Glutamatergic neuron (in vitro differentiated cells): ENCODE results near the gene HYAL1. TPM values are rescaled to one million over a fixed set of nuclear protein-coding genes. Genes with fewer than 3 reads are reported as not detected.
A peak's percentile ranks its signal among the peaks of the same experiment; 100 is the strongest.

Experiments
- DNase-seq: peaks from one replicate; pipeline ENCODE4 v3.0.0; 2022
- H3K27ac Mint-ChIP-seq: one replicate; pipeline ENCODE4 v1.8.0; 2020; ENCODE audit warnings: mild to moderate bottlenecking, mixed read lengths, inconsistent platforms; ENCODE audit not compliant: unreplicated experiment
- H3K27me3 Mint-ChIP-seq: one replicate; pipeline ENCODE4 v1.8.0; 2020; ENCODE audit warnings: mild to moderate bottlenecking, moderate library complexity, mixed read lengths, inconsistent platforms; ENCODE audit not compliant: unreplicated experiment
- H3K36me3 Mint-ChIP-seq: one replicate; pipeline ENCODE4 v1.8.0; 2020; ENCODE audit warnings: mild to moderate bottlenecking, mixed read lengths, inconsistent platforms; ENCODE audit not compliant: unreplicated experiment
- H3K4me1 Mint-ChIP-seq: one replicate; pipeline ENCODE4 v1.8.0; 2020; ENCODE audit warnings: mild to moderate bottlenecking, low read depth, mixed read lengths, inconsistent platforms; ENCODE audit not compliant: unreplicated experiment
- H3K4me3 Mint-ChIP-seq: one replicate; pipeline ENCODE4 v1.8.0; 2020; ENCODE audit warnings: mild to moderate bottlenecking, mixed read lengths, inconsistent platforms; ENCODE audit not compliant: unreplicated experiment
- H3K9me3 Mint-ChIP-seq: one replicate; pipeline ENCODE4 v1.8.0; 2020; ENCODE audit warnings: mild to moderate bottlenecking, moderate library complexity, mixed read lengths, inconsistent platforms; ENCODE audit not compliant: unreplicated experiment
- CTCF ChIP-seq: fragments of 200-600 bp; sonication (generic); IDR thresholded peaks from one replicate; pipeline ENCODE4 v1.5.0; 2021; ENCODE audit not compliant: partially characterized antibody, unreplicated experiment
- total RNA-seq: library from RNA; stranded (reverse); fragmentation: NEBNext Ultra II Directional; extraction: Animal tissue kit (Norgen Biotek cat#: 25700); gene quantifications from one replicate; pipeline ENCODE4 v1.2.1, GENCODE V29; 2021; ENCODE audit not compliant: unreplicated experiment

Gene HYAL1
- total RNA-seq, 1 donor from 2014 or later: 0.96 TPM

GRCh38 chr3:50330330-50330729 lies 27.0 kb upstream of the HYAL1 start:
- H3K9me3 Mint-ChIP-seq: peaks cover 3% of the 10 kb centered on the region
- no peak overlapping the region for H3K4me3 Mint-ChIP-seq
- peaks cover 10% of the 10 kb centered on the region for H3K4me1 Mint-ChIP-seq
- no peak for DNase-seq
- H3K36me3 Mint-ChIP-seq: no peaks in the 10 kb centered on the region
- no peaks in the 10 kb centered on the region for H3K27me3 Mint-ChIP-seq
- H3K27ac Mint-ChIP-seq: no peak overlapping the region
- TF ChIP-seq CTCF: no peak

GRCh38 chr3:50327943-50328691 lies 24.7 kb upstream of the HYAL1 start, which contains the start of gene TUSC2:
TUSC2 (minus strand) TSS chr3:50328223; CDS start chr3:50328099, 124 bp downstream.
- Mint-ChIP-seq H3K4me1 (peaks cover 6% of the 10 kb centered on the region), H3K27ac (peak within 1 kb of the TSS; percentile 82), H3K27me3 (peaks cover 1% of the 10 kb centered on the region), H3K9me3 (peaks cover 4% of the 10 kb centered on the region), H3K4me3 (peak within 1 kb of the TSS; percentile 88), H3K36me3 (no peaks in the 10 kb centered on the region)
- peak; percentile 97 for DNase-seq
- TF ChIP-seq CTCF: no peak

- H3K27ac Mint-ChIP-seq: peak overlapping the region; percentile 28
- DNase-seq: no peak
Observed at GRCh38 chr3:50327129-50327528, 23.8 kb upstream of the HYAL1 start.

GRCh38 chr3:50326182-50326541 lies 22.8 kb upstream of the HYAL1 start:
- no peak for TF ChIP-seq CTCF
- no peaks in the 10 kb centered on the region for H3K36me3 Mint-ChIP-seq
- no peak overlapping the region for H3K27ac Mint-ChIP-seq
- H3K9me3 Mint-ChIP-seq: peaks cover 5% of the 10 kb centered on the region
- peaks cover 6% of the 10 kb centered on the region for H3K4me1 Mint-ChIP-seq
- peaks cover 1% of the 10 kb centered on the region for H3K27me3 Mint-ChIP-seq
- H3K4me3 Mint-ChIP-seq: no peak overlapping the region
- DNase-seq: no peak

More at GRCh38 chr3:50327129-50327528, 23.8 kb upstream of the HYAL1 start:
- Mint-ChIP-seq H3K4me1 (peaks cover 6% of the 10 kb centered on the region), H3K27me3 (peaks cover 1% of the 10 kb centered on the region), H3K4me3 (peak overlapping the region; percentile 83), H3K9me3 (peaks cover 5% of the 10 kb centered on the region), H3K36me3 (no peaks in the 10 kb centered on the region)
- TF ChIP-seq CTCF: no peak

- Mint-ChIP-seq H3K4me3 (no peak overlapping the region), H3K27ac (no peak overlapping the region), H3K27me3 (peaks cover 3% of the 10 kb centered on the region), H3K4me1 (peaks cover 6% of the 10 kb centered on the region), H3K36me3 (no peaks in the 10 kb centered on the region), H3K9me3 (peaks cover 6% of the 10 kb centered on the region)
- no peak for DNase-seq
- TF ChIP-seq CTCF: no peak
Observed at GRCh38 chr3:50325497-50326181, 22.3 kb upstream of the HYAL1 start.
